GM23338 (cell line): ENCODE data around the gene UBE2E2. TPM values are rescaled to one million over a fixed set of nuclear protein-coding genes. Genes with fewer than 3 reads are reported as not detected.

Source experiments
- ATAC-seq: fragments of 200-7000 bp; cut with Tn5 transposase; 3 replicates; pipeline ENCODE4 v1.9.1; 2020
- DNase-seq: peaks from one replicate; pipeline ENCODE4 v3.0.0-alpha.2; 2015; ENCODE audit warnings: low spot score
- H2AFZ ChIP-seq: fragments of 200-600 bp; sonication (generic); 2 replicates; pipeline ENCODE4 v1.8.0; 2016; ENCODE audit warnings: antibody characterized with exemption, mild to moderate bottlenecking, moderate library complexity
- H3F3A ChIP-seq: fragments of 200-600 bp; sonication (generic); replicated peaks from 2 replicates; pipeline ENCODE4 v1.8.0; 2017; ENCODE audit warnings: antibody characterized with exemption, mixed run types, low read depth
- H3K27ac ChIP-seq: fragments of 200-600 bp; sonication (generic); 2 replicates; pipeline ENCODE4 v1.6.1; 2016; ENCODE audit warnings: low read depth
- H3K27me3 ChIP-seq: fragments of 200-600 bp; sonication (generic); 2 replicates; pipeline ENCODE4 v1.8.0; 2016; ENCODE audit warnings: mild to moderate bottlenecking, mixed run types, moderate library complexity; ENCODE audit not compliant: insufficient read depth
- H3K36me3 ChIP-seq: fragments of 200-600 bp; sonication (generic); 2 replicates; pipeline ENCODE4 v1.8.0; 2016; ENCODE audit warnings: mild to moderate bottlenecking; ENCODE audit not compliant: insufficient read depth
- H3K4me1 ChIP-seq: fragments of 200-600 bp; sonication (generic); 2 replicates; pipeline ENCODE4 v1.8.0; 2016; ENCODE audit warnings: mild to moderate bottlenecking, moderate library complexity; ENCODE audit not compliant: insufficient read depth
- H3K4me2 ChIP-seq: fragments of 200-600 bp; sonication (generic); 2 replicates; pipeline ENCODE4 v1.7.1; 2017; ENCODE audit warnings: mixed run types
- H3K4me3 ChIP-seq: fragments of 200-600 bp; sonication (generic); 2 replicates; pipeline ENCODE4 v1.6.1; 2016; ENCODE audit warnings: mixed run types
- H3K79me2 ChIP-seq: fragments of 200-600 bp; sonication (generic); replicated peaks from 2 replicates; pipeline ENCODE4 v1.8.0; 2017; ENCODE audit warnings: mild to moderate bottlenecking; ENCODE audit not compliant: insufficient read depth
- H3K9me2 ChIP-seq: fragments of 200-600 bp; sonication (generic); 2 replicates; pipeline ENCODE4 v1.8.0; 2017; ENCODE audit not compliant: insufficient read depth
- H4K20me1 ChIP-seq: fragments of 200-600 bp; sonication (generic); replicated peaks from 2 replicates; pipeline ENCODE4 v1.8.0; 2017; ENCODE audit warnings: mild to moderate bottlenecking; ENCODE audit not compliant: insufficient read depth
- H3K27ac Mint-ChIP-seq: 2 replicates; pipeline ENCODE4 v1.8.0; 2020; ENCODE audit warnings: inconsistent platforms, mild to moderate bottlenecking, moderate library complexity, mixed read lengths
- H3K27me3 Mint-ChIP-seq: 3 replicates; pipeline ENCODE4 v1.8.0; 2022; ENCODE audit warnings: low read depth, mild to moderate bottlenecking, moderate library complexity, mixed read lengths, inconsistent platforms; ENCODE audit not compliant: insufficient read depth, poor library complexity
- H3K36me3 Mint-ChIP-seq: 3 replicates; pipeline ENCODE4 v1.8.0; 2021; ENCODE audit warnings: low read depth, mild to moderate bottlenecking, inconsistent platforms, moderate library complexity, mixed read lengths
- H3K4me1 Mint-ChIP-seq: 3 replicates; pipeline ENCODE4 v1.8.0; 2020; ENCODE audit warnings: mild to moderate bottlenecking, inconsistent platforms, mixed read lengths
- H3K4me3 Mint-ChIP-seq: 3 replicates; pipeline ENCODE4 v1.8.0; 2021; ENCODE audit warnings: moderate library complexity, mild to moderate bottlenecking, inconsistent platforms, mixed read lengths
- H3K9me3 Mint-ChIP-seq: 3 replicates; pipeline ENCODE4 v1.8.0; 2020; ENCODE audit warnings: moderate library complexity, mild to moderate bottlenecking, inconsistent platforms, mixed read lengths
- CREB1 ChIP-seq: fragments of 250-450 bp; sonication (Bioruptor Pico); IDR thresholded peaks from 2 replicates; pipeline ENCODE4 v1.5.0; 2020; ENCODE audit warnings: low read depth, mild to moderate bottlenecking, moderate library complexity
- EZH2 ChIP-seq: fragments of 200-600 bp; sonication (generic); IDR thresholded peaks from one replicate; pipeline ENCODE4 v1.8.0; 2017; ENCODE audit warnings: antibody characterized with exemption, mild to moderate bottlenecking, low read depth; ENCODE audit not compliant: unreplicated experiment
- EZH2phosphoT487 ChIP-seq: fragments of 200-600 bp; sonication (generic); IDR thresholded peaks from one replicate; pipeline ENCODE4 v1.8.1; 2018; ENCODE audit warnings: antibody characterized with exemption; ENCODE audit not compliant: unreplicated experiment
- JUNB ChIP-seq: IDR thresholded peaks from one replicate; pipeline ENCODE4 v1.6.1; 2016; ENCODE audit warnings: antibody characterized with exemption; ENCODE audit not compliant: unreplicated experiment
- NANOG ChIP-seq: IDR thresholded peaks from 2 replicates; pipeline ENCODE4 v1.6.1; 2016; ENCODE audit warnings: antibody characterized with exemption, borderline replicate concordance
- POLR2AphosphoS5 ChIP-seq: IDR thresholded peaks from 2 replicates; pipeline ENCODE4 v1.6.1; 2016; ENCODE audit warnings: antibody characterized with exemption, low read depth
- ZNF114 ChIP-seq: fragments of 250-450 bp; sonication (Bioruptor Pico); IDR thresholded peaks from 2 replicates; pipeline ENCODE4 v1.5.0; 2020; ENCODE audit warnings: mild to moderate bottlenecking, moderate library complexity
- ZNF331 ChIP-seq: fragments of 250-450 bp; sonication (Bioruptor Pico); IDR thresholded peaks from 2 replicates; pipeline ENCODE4 v1.5.0; 2020; ENCODE audit warnings: low read depth, mild to moderate bottlenecking, moderate library complexity
- polyA plus RNA-seq: library from polyadenylated mRNA; unstranded; fragments of >200 nt; fragmentation: Nextera tagmentation; extraction: Ambion mirVana; gene quantifications from 2 replicates; pipeline ENCODE4 v1.2.1, GENCODE V29; 2016
- total RNA-seq: library from RNA; depleted of rRNA; stranded (reverse); fragments of >200 nt; shearing (Covaris generic); gene quantifications from 2 replicates; pipeline ENCODE4 v1.2.3, GENCODE V29; 2014
- TF ChIP-seq, protein P1 (sequence below), 2 experiments: fragments of 200-600 bp in 1 of 2; sonication (generic) in 1 of 2; conservative IDR thresholded peaks; 2 replicates each; pipeline versions ENCODE4 v1.5.1 to v1.6.1; 2016 to 2017; ENCODE audit warnings: antibody characterized with exemption in 2 of 2, low read depth in 2 of 2, mild to moderate bottlenecking in 2 of 2, moderate library complexity in 1 of 2
- TF ChIP-seq, protein P2 (sequence below): IDR thresholded peaks from 2 replicates; pipeline ENCODE4 v1.6.1; 2016; ENCODE audit warnings: antibody characterized with exemption
- TF ChIP-seq, protein P3 (sequence below): fragments of 250-450 bp; sonication (Bioruptor Pico); IDR thresholded peaks from 2 replicates; pipeline ENCODE4 v1.5.0; 2020; ENCODE audit warnings: mild to moderate bottlenecking, moderate library complexity
- TF ChIP-seq, protein P4 (sequence below): IDR thresholded peaks from one replicate; pipeline ENCODE4 v1.6.1; 2018; ENCODE audit warnings: antibody characterized with exemption; ENCODE audit not compliant: unreplicated experiment

Gene UBE2E2
- total and polyA plus RNA-seq, 2 experiments from 2014 or later = 86.9 to 169 TPM

DNA sequence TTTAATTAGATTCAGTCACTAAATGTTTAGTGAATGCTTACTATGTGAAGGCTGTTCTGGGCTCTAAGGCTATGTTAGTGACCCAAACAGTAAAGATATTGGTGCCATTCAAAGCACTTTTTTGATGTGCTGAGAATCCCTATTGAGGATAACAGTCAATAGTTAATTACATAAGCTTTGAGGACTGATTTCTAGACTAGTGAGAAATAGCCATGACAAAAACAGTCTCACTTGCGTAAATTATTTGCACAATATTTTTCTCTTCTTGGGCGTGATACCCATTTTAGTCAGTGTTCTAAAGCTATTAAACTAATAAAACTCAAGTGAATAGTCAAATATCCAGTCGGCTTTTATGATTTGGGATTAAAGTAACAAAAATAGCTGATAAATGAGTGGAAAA, 74.6 kb downstream of the UBE2E2 start (continued):
- TF ChIP-seq, protein P1, sequence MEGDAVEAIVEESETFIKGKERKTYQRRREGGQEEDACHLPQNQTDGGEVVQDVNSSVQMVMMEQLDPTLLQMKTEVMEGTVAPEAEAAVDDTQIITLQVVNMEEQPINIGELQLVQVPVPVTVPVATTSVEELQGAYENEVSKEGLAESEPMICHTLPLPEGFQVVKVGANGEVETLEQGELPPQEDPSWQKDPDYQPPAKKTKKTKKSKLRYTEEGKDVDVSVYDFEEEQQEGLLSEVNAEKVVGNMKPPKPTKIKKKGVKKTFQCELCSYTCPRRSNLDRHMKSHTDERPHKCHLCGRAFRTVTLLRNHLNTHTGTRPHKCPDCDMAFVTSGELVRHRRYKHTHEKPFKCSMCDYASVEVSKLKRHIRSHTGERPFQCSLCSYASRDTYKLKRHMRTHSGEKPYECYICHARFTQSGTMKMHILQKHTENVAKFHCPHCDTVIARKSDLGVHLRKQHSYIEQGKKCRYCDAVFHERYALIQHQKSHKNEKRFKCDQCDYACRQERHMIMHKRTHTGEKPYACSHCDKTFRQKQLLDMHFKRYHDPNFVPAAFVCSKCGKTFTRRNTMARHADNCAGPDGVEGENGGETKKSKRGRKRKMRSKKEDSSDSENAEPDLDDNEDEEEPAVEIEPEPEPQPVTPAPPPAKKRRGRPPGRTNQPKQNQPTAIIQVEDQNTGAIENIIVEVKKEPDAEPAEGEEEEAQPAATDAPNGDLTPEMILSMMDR (conservative IDR thresholded peaks at IDR 0.05; ENCODE audit: low read depth in 2 of 2) = no peak
- TF ChIP-seq, protein P2, sequence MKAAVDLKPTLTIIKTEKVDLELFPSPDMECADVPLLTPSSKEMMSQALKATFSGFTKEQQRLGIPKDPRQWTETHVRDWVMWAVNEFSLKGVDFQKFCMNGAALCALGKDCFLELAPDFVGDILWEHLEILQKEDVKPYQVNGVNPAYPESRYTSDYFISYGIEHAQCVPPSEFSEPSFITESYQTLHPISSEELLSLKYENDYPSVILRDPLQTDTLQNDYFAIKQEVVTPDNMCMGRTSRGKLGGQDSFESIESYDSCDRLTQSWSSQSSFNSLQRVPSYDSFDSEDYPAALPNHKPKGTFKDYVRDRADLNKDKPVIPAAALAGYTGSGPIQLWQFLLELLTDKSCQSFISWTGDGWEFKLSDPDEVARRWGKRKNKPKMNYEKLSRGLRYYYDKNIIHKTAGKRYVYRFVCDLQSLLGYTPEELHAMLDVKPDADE = no peak

DNA sequence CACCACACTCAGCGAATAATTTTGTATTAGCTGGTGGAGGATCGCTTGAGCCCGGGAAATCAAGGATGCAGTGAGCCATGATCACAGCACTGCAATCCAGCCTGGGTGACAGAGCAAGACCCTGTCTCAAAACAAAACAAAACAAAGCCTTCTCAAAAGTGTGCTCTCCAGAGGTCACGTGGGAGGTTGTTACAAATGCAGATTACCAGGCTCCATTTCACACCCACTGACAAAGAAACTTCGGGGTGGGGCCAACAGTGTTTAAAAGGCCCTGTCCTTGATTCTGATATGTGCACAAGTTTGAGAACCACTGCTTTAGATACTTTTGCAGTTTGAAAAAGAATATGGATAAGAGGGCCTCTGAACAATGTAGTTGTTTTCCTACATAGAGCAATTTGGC, 80.5 kb downstream of the UBE2E2 start:
- Histone ChIP-seq H3K9me2 (no peaks in the 10 kb centered on the region), H3K36me3 (no peaks in the 10 kb centered on the region), H3K27me3 (no peaks in the 10 kb centered on the region), H4K20me1 (peaks cover 3% of the 10 kb centered on the region; the same call in 1 of the 2 replicates), H3F3A (no peaks in the 10 kb centered on the region), H3K4me3 (no peak overlapping the region), H3K4me2 (no peak overlapping the region), H3K79me2 (peaks cover 63% of the 10 kb centered on the region), H3K27ac (no peak overlapping the region), H2AFZ (no peak overlapping the region), H3K4me1 (peaks cover 11% of the 10 kb centered on the region)
- DNase-seq = peak; percentile 17
- Mint-ChIP-seq H3K9me3 (peaks cover 3% of the 10 kb centered on the region; the same call in 2 of the 3 replicates), H3K4me3 (no peak overlapping the region), H3K27ac (peak overlapping the region; percentile 26; the same call in 1 of the 2 replicates), H3K36me3 (0 out of 3 replicates have a peak, but pooled peaks cover 3% of the 10 kb centered on the region), H3K4me1 (peaks cover 34% of the 10 kb centered on the region), H3K27me3 (no peaks in the 10 kb centered on the region)
- ATAC-seq = peak; percentile 26; the same call in 2 of the 3 replicates
- TF ChIP-seq, protein P3, sequence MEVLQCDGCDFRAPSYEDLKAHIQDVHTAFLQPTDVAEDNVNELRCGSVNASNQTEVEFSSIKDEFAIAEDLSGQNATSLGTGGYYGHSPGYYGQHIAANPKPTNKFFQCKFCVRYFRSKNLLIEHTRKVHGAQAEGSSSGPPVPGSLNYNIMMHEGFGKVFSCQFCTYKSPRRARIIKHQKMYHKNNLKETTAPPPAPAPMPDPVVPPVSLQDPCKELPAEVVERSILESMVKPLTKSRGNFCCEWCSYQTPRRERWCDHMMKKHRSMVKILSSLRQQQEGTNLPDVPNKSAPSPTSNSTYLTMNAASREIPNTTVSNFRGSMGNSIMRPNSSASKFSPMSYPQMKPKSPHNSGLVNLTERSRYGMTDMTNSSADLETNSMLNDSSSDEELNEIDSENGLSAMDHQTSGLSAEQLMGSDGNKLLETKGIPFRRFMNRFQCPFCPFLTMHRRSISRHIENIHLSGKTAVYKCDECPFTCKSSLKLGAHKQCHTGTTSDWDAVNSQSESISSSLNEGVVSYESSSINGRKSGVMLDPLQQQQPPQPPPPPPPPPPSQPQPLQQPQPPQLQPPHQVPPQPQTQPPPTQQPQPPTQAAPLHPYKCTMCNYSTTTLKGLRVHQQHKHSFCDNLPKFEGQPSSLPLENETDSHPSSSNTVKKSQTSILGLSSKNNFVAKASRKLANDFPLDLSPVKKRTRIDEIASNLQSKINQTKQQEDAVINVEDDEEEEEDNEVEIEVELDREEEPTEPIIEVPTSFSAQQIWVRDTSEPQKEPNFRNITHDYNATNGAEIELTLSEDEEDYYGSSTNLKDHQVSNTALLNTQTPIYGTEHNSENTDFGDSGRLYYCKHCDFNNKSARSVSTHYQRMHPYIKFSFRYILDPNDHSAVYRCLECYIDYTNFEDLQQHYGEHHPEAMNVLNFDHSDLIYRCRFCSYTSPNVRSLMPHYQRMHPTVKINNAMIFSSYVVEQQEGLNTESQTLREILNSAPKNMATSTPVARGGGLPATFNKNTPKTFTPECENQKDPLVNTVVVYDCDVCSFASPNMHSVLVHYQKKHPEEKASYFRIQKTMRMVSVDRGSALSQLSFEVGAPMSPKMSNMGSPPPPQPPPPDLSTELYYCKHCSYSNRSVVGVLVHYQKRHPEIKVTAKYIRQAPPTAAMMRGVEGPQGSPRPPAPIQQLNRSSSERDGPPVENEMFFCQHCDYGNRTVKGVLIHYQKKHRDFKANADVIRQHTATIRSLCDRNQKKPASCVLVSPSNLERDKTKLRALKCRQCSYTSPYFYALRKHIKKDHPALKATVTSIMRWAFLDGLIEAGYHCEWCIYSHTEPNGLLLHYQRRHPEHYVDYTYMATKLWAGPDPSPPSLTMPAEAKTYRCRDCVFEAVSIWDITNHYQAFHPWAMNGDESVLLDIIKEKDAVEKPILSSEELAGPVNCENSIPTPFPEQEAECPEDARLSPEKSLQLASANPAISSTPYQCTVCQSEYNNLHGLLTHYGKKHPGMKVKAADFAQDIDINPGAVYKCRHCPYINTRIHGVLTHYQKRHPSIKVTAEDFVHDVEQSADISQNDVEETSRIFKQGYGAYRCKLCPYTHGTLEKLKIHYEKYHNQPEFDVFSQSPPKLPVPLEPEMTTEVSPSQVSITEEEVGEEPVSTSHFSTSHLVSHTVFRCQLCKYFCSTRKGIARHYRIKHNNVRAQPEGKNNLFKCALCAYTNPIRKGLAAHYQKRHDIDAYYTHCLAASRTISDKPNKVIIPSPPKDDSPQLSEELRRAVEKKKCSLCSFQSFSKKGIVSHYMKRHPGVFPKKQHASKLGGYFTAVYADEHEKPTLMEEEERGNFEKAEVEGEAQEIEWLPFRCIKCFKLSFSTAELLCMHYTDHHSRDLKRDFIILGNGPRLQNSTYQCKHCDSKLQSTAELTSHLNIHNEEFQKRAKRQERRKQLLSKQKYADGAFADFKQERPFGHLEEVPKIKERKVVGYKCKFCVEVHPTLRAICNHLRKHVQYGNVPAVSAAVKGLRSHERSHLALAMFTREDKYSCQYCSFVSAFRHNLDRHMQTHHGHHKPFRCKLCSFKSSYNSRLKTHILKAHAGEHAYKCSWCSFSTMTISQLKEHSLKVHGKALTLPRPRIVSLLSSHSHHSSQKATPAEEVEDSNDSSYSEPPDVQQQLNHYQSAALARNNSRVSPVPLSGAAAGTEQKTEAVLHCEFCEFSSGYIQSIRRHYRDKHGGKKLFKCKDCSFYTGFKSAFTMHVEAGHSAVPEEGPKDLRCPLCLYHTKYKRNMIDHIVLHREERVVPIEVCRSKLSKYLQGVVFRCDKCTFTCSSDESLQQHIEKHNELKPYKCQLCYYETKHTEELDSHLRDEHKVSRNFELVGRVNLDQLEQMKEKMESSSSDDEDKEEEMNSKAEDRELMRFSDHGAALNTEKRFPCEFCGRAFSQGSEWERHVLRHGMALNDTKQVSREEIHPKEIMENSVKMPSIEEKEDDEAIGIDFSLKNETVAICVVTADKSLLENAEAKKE (CRISPR knock-in tag) = no peak
- TF ChIP-seq ZNF331 = no peak
- TF ChIP-seq, protein P4, sequence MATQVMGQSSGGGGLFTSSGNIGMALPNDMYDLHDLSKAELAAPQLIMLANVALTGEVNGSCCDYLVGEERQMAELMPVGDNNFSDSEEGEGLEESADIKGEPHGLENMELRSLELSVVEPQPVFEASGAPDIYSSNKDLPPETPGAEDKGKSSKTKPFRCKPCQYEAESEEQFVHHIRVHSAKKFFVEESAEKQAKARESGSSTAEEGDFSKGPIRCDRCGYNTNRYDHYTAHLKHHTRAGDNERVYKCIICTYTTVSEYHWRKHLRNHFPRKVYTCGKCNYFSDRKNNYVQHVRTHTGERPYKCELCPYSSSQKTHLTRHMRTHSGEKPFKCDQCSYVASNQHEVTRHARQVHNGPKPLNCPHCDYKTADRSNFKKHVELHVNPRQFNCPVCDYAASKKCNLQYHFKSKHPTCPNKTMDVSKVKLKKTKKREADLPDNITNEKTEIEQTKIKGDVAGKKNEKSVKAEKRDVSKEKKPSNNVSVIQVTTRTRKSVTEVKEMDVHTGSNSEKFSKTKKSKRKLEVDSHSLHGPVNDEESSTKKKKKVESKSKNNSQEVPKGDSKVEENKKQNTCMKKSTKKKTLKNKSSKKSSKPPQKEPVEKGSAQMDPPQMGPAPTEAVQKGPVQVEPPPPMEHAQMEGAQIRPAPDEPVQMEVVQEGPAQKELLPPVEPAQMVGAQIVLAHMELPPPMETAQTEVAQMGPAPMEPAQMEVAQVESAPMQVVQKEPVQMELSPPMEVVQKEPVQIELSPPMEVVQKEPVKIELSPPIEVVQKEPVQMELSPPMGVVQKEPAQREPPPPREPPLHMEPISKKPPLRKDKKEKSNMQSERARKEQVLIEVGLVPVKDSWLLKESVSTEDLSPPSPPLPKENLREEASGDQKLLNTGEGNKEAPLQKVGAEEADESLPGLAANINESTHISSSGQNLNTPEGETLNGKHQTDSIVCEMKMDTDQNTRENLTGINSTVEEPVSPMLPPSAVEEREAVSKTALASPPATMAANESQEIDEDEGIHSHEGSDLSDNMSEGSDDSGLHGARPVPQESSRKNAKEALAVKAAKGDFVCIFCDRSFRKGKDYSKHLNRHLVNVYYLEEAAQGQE = no peak
- TF ChIP-seq EZH2 = no peak
- no peak for TF ChIP-seq ZNF114 (CRISPR knock-in tag)
- TF ChIP-seq JUNB = no peak
- no peak for TF ChIP-seq CREB1 (CRISPR knock-in tag)
- no peak for TF ChIP-seq EZH2phosphoT487
- no peak for TF ChIP-seq POLR2AphosphoS5
- TF ChIP-seq NANOG = no peak
